ENCODE results near the gene POU2AF1.

The POU2AF1 gene

DNA sequence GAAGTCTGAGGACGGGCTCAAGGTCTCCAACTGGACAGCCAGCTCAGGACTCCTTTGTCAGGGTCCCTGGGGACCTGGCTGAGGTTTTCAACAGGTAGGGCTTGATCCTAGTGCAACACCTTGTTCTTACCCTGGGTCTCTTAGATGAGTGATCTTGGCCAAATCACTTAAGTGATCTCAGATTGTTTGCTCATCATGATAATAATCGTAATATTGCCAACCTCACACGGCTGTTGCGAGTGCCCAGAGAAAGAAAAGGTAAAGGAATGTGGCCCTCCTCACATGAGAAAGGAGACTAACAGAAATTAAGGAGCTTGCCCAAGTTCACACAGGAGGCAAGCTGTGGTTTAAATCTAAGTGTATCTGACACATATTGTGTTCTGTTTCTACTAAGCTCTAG lies 52.3 kb downstream of the POU2AF1 start:
- no peak overlapping the region for H3K4me2 ChIP-seq (ENCODE audit: low read depth, low read length, poor library complexity, severe bottlenecking)

GRCh38 chr11:111325259-111325658 lies 53.8 kb downstream of the POU2AF1 start:
- Histone ChIP-seq H3K9ac (ENCODE audit: low read length) (no peak overlapping the region), H3K27me3 (ENCODE audit: low read length) (no peaks in the 10 kb centered on the region), H3K36me3 (ENCODE audit: low read length) (no peaks in the 10 kb centered on the region), H3K4me2 (ENCODE audit: low read depth, low read length, poor library complexity, severe bottlenecking) (no peak overlapping the region), H3K4me3 (ENCODE audit: insufficient read depth, low read length, poor library complexity, severe bottlenecking) (no peak overlapping the region), H4K20me1 (ENCODE audit: low read depth, low read length) (no peaks in the 10 kb centered on the region), H2AFZ (ENCODE audit: low read depth, low read length, severe bottlenecking) (no peak overlapping the region), H3K9me2 (replicated peaks; ENCODE audit: insufficient read depth, low read length) (no peaks in the 10 kb centered on the region), H3K79me2 (ENCODE audit: insufficient read depth, low read length) (no peaks in the 10 kb centered on the region), H3K9me3 (ENCODE audit: insufficient read depth, low read length) (no peaks in the 10 kb centered on the region), H3F3A (ENCODE audit: insufficient read depth) (no peaks in the 10 kb centered on the region), H3K27ac (ENCODE audit: low read depth, low read length) (no peak overlapping the region)
- no peak for TF ChIP-seq EZH2phosphoT487 (conservative IDR thresholded peaks at IDR 0.05; ENCODE audit: low read length)
- TF ChIP-seq, protein P1, sequence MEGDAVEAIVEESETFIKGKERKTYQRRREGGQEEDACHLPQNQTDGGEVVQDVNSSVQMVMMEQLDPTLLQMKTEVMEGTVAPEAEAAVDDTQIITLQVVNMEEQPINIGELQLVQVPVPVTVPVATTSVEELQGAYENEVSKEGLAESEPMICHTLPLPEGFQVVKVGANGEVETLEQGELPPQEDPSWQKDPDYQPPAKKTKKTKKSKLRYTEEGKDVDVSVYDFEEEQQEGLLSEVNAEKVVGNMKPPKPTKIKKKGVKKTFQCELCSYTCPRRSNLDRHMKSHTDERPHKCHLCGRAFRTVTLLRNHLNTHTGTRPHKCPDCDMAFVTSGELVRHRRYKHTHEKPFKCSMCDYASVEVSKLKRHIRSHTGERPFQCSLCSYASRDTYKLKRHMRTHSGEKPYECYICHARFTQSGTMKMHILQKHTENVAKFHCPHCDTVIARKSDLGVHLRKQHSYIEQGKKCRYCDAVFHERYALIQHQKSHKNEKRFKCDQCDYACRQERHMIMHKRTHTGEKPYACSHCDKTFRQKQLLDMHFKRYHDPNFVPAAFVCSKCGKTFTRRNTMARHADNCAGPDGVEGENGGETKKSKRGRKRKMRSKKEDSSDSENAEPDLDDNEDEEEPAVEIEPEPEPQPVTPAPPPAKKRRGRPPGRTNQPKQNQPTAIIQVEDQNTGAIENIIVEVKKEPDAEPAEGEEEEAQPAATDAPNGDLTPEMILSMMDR (IDR thresholded peaks at IDR 0.05; ENCODE audit: insufficient read depth, low read length, poor library complexity, severe bottlenecking) = no peak

More for the DNA sequence above, 52.3 kb downstream of the POU2AF1 start:
- Histone ChIP-seq H3K27ac (ENCODE audit: low read depth, low read length) (no peak overlapping the region), H3K4me3 (ENCODE audit: insufficient read depth, low read length, poor library complexity, severe bottlenecking) (no peak overlapping the region), H3K79me2 (ENCODE audit: insufficient read depth, low read length) (no peaks in the 10 kb centered on the region), H3K9me3 (ENCODE audit: insufficient read depth, low read length) (no peaks in the 10 kb centered on the region), H2AFZ (ENCODE audit: low read depth, low read length, severe bottlenecking) (no peak overlapping the region), H4K20me1 (ENCODE audit: low read depth, low read length) (no peaks in the 10 kb centered on the region), H3K36me3 (ENCODE audit: low read length) (no peaks in the 10 kb centered on the region), H3F3A (ENCODE audit: insufficient read depth) (no peaks in the 10 kb centered on the region), H3K27me3 (ENCODE audit: low read length) (no peaks in the 10 kb centered on the region), H3K9ac (ENCODE audit: low read length) (no peak overlapping the region), H3K9me2 (replicated peaks; ENCODE audit: insufficient read depth, low read length) (no peaks in the 10 kb centered on the region)
- TF ChIP-seq EZH2phosphoT487 (conservative IDR thresholded peaks at IDR 0.05; ENCODE audit: low read length) = no peak
- TF ChIP-seq, protein P1 (IDR thresholded peaks at IDR 0.05; ENCODE audit: insufficient read depth, low read length, poor library complexity, severe bottlenecking) = no peak

DNA sequence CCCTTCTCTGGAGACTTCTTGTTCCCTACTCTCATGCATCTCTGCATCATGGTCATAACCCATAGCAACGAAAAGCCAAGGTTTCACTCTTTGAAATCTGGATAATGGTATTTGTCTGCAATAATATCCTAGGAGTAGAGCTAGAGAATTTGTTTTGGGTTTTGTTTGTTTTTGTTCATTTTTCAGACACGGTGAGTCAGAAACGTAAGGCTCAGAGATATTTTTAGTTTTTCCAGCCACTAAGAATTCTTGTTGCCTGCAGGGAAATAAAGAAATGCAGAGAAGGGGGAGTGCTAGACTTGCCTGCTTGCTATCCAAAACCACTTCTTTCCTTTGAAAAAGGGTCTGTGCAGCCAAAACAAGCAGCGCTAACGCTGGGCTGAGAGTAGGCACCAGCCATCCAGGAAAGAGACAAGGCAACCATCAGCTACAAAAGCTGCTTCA lies 54.8 kb downstream of the POU2AF1 start:
- Histone ChIP-seq H3K27ac (ENCODE audit: low read depth, low read length) (no peak overlapping the region), H3K9me2 (replicated peaks; ENCODE audit: insufficient read depth, low read length) (no peaks in the 10 kb centered on the region), H3K4me3 (ENCODE audit: insufficient read depth, low read length, poor library complexity, severe bottlenecking) (no peak overlapping the region), H3K27me3 (ENCODE audit: low read length) (no peaks in the 10 kb centered on the region), H2AFZ (ENCODE audit: low read depth, low read length, severe bottlenecking) (no peak overlapping the region), H3F3A (ENCODE audit: insufficient read depth) (no peaks in the 10 kb centered on the region), H3K79me2 (ENCODE audit: insufficient read depth, low read length) (no peaks in the 10 kb centered on the region), H3K4me2 (ENCODE audit: low read depth, low read length, poor library complexity, severe bottlenecking) (no peak overlapping the region), H3K36me3 (ENCODE audit: low read length) (no peaks in the 10 kb centered on the region), H4K20me1 (ENCODE audit: low read depth, low read length) (no peaks in the 10 kb centered on the region), H3K9ac (ENCODE audit: low read length) (no peak overlapping the region), H3K9me3 (ENCODE audit: insufficient read depth, low read length) (no peaks in the 10 kb centered on the region)
- no peak for TF ChIP-seq EZH2phosphoT487 (conservative IDR thresholded peaks at IDR 0.05; ENCODE audit: low read length)
- TF ChIP-seq, protein P1 (IDR thresholded peaks at IDR 0.05; ENCODE audit: insufficient read depth, low read length, poor library complexity, severe bottlenecking) = no peak
